HG03457 (cell line): ENCODE measurements around the gene CERS6.
"Not testable (repeated sequence)": the region's sequence is repeated elsewhere in the genome, so short reads cannot be mapped to it uniquely, and the experiment has no call there.

Source experiments
- ATAC-seq: cut with Tn5 transposase; IDR thresholded peaks from one replicate; pipeline ENCODE4 v1.9.1; 2021; ENCODE audit warnings: moderate number of reproducible peaks; ENCODE audit not compliant: unreplicated experiment

Gene CERS6, protein sequence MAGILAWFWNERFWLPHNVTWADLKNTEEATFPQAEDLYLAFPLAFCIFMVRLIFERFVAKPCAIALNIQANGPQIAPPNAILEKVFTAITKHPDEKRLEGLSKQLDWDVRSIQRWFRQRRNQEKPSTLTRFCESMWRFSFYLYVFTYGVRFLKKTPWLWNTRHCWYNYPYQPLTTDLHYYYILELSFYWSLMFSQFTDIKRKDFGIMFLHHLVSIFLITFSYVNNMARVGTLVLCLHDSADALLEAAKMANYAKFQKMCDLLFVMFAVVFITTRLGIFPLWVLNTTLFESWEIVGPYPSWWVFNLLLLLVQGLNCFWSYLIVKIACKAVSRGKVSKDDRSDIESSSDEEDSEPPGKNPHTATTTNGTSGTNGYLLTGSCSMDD

GRCh38 chr2:168455645-168456520 is at the start of gene CERS6:
CERS6 (plus strand) TSS chr2:168456272; CDS start chr2:168456449, 177 bp downstream.
- peak; percentile 91 for ATAC-seq

DNA sequence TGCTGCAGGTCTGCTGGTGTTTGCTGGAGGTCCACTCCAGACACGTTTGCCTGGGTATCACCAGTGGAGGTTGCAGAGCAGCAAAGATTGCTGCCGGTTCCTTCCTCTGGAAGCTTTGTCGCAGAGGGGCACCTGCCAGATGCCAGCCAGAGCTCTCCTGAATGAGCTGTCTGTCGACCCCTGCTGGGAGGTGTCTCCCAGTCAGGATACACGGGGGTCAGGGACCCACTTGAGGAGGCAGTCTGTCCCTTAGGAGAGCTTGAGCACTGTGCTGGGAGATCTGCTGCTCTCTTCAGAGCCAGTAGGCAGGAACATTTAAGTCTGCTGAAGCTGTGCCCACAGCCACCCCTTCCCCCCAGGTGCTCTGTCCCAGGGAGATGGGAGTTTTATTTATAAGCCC is 43.8 kb upstream of the CERS6 start:
- ATAC-seq, result not testable (repeated sequence)

GRCh38 chr2:168413101-168413500 is 43.0 kb upstream of the CERS6 start:
- ATAC-seq, result not testable (repeated sequence)

DNA sequence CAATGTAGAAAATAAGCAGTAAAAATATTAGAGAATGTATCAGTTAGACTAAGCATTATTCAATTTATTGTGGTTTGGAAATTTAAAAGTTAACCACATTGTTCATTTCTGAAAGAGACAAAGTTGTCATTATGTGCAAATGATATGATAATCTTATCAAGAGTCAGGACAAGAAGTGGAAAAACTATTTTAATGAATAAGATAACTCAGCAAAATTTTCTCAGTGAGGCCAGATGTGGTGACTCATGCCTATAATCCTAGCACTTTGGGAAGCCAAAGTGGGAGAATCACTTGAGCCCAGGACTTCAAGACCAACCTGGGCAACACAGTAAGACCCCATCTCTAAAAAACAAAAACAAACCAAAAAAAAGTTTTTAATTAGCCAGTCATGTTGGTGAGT is 39.5 kb upstream of the CERS6 start:
- no peak for ATAC-seq

DNA sequence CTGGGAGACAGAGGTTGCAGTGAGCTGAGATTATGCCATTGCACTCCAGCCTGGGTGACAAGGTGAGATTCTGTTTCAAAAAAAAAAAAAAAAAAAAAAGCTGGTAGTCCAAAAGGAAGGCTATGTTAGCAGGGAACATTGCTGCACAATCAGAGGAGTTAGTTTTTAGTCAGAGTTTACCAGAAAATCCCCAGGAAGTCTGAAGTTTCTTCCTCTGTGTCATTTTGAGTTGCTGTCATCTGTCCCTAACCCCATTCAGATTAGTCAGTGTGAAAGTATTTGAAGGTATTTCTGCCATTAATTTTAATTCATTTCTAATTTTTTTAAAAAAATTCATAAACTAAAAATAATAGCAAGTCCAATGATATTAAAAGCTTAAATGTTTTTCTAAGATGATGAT is 33.5 kb upstream of the CERS6 start:
- no peak for ATAC-seq

DNA sequence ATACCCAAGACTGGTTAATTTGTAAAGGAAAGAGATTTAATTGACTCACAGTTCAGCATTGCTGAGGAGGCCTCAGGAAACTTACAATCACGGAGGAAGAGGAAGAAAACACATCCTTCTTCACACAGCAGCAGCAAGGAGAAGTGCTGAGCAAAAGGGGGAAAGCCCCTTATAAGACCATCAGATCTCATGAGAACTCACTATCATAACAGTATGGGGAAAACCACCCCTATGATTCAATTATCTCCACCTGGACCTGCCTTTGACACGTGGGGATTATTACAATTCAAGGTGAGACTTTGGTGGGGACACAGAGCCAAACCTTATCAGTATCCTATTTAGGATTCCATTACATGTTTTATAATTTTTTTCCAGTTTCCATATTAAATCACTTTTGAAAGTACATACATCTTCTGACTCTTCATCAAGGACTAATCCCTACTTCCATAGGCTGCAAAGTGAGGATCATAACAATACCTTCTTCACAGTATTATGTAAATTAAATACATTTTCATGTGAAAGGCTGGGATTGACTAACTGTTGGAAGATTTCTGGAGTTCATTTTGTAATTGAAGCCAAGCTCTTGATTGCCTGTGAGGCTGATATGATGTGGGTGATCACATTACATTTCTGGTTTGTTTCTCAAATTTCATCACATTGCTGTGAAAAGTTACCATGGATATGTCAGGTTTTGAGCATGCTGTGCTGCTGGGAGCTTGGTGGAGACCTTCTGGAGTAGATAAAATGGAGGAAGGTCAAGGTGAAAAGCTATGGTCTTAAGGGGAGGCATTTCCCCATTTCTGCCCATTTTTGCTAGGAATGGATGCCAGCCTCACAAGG is 31.7 kb upstream of the CERS6 start:
- no peak for ATAC-seq

DNA sequence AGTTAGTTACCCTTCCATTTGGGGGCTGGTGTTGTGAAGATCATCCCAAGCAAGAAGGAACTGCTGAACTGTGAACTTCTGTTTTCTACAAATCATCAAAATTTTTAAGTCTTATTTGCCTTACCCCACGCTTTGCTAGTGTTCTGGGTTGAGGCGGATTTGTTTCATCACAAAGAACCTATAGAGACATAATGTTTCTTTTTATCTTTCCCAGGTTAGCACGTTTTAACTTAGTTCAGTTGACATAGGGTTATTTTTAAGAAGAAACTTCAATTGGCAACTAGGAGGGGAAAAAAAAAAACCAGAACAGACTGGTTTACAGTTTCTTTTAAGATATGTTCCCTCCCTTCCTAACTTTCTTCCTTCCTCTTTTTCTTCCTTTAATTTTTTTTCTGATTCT is 31.1 kb upstream of the CERS6 start:
- ATAC-seq, result no peak

GRCh38 chr2:168426861-168427260 is 29.2 kb upstream of the CERS6 start:
- no peak for ATAC-seq

DNA sequence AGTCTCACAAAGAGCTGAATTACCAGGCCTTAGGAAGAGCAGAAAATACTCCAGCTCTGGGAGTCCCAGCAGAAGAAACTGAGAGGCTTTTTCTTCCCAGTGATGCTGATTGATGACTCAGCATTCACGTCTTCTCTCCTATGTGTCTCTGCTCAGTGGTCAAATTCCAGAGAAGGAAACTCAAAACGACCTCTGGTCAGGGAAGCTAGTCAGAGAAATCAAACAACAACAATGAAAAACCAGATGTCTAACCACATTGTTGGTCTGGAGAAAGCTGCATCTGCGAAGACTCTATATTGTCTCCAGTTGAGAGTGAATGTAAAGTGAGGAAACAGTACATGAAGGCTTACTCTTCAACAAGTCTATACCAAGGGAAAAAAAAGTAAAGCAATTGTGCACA is 28.6 kb upstream of the CERS6 start:
- ATAC-seq, result no peak

- ATAC-seq, result no peak
These were observed 27.6 kb upstream of the CERS6 start for GRCh38 chr2:168428431-168428830.

- no peak for ATAC-seq
These were observed 26.1 kb upstream of the CERS6 start for GRCh38 chr2:168429988-168430387.

GRCh38 chr2:168430431-168430830 is 25.6 kb upstream of the CERS6 start:
- ATAC-seq, result no peak

- ATAC-seq, result no peak
These were observed 24.6 kb upstream of the CERS6 start for GRCh38 chr2:168431301-168432024.

DNA sequence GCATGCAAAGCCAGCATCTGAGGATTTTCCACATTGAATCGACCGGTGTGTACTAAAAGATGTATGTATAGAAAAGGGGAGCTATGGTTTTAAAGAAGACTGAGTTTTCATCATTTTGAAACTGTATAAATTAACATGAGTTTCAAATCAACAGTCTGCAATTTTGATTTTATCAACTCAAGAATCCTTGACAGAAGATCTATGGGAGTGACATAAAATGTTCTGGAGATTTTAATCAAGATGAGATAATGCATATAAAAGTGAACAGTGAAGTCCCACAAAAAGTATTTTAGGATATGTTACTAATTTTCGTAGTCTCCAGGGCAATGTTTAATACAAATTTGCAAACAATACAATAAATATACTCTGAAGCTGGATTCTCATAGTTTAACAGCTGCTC is 24.0 kb upstream of the CERS6 start:
- no peak for ATAC-seq

- ATAC-seq, result no peak
These were observed 23.4 kb upstream of the CERS6 start for GRCh38 chr2:168432565-168433186.

GRCh38 chr2:168433527-168433926 is 22.5 kb upstream of the CERS6 start:
- ATAC-seq, result no peak

GRCh38 chr2:168434146-168434545 is 21.9 kb upstream of the CERS6 start:
- no peak for ATAC-seq

DNA sequence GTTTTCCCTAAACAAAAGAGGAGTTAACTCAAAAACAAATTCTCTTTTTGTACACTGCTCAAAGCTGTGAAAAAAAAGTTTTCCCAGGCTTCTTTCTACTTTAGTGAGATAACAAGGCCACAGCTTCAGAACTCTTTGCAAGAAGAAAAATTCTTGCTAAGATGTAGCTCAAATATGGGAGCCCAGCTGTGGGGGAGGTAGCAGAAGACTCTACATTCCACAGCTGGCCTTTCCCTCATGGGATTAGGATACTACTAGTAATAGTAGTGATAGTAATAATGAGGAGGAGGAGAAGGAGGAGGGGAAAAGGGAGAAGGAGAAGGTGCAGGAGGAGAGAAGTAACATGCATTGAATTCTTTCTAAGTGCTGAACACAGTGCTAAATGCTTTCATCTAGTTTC is 19.2 kb upstream of the CERS6 start:
- ATAC-seq, result no peak

DNA sequence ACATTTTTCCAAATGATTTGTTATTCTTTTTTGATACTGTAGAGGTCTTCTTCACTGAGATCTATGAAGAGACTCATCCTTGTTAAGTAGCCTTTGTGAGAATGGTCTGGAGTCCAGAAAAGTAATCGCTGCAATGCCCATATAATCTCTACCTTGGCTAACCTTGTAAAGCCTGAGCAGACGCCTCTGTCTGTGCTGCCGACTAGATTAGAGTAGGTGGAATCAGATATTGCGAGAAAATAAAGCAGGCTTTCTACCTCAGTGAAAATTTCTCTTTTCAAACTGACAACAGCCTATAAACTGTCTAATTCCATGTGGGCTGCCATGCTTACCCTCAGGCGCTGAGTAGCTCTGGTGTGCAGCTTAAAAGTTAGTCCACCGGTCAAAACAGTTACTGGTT is 17.5 kb upstream of the CERS6 start:
- no peak for ATAC-seq

DNA sequence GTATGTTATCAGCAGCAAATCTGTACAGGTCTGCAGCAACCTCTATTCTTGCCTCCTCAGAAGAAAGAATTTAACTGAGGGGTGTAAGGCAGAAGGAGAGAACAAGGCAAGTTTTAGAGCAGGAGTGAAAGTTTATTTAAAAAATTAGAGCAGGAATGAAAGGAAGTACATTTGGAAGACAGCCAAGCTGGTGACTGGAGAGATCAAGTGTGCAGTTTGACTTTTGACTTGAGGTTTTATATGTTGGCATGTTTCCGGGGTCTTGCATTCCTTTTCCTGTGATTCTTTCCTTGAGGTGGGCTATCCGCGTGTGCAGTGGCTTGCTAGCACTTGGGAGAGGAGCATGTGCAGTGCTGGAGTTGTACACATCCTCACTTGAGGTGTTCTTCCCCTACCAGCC is 16.5 kb upstream of the CERS6 start:
- ATAC-seq, result no peak
